ENCODE results near the gene CDKAL1.

- TF ChIP-seq REST (IDR thresholded peaks at IDR 0.05; ENCODE audit: low read depth, low read length): no peak
- no peak for TF ChIP-seq RBBP5 (conservative IDR thresholded peaks at IDR 0.05)
- TF ChIP-seq ZNF384 (IDR thresholded peaks at IDR 0.05; ENCODE audit: borderline replicate concordance, low read depth, low read length): no peak
- no peak for TF ChIP-seq NR2C2 (IDR thresholded peaks at IDR 0.05; ENCODE audit: borderline replicate concordance, control insufficient read depth, insufficient read length, low read depth)
- TF ChIP-seq CTCF (IDR thresholded peaks at IDR 0.05 in 2 of 3, conservative IDR thresholded peaks at IDR 0.05 in 1 of 3; ENCODE audit: control insufficient read depth in 2 of 3, extremely low read depth in 1 of 3, insufficient read depth in 1 of 3, low read depth in 3 of 3, low read length in 3 of 3): no peak
- TF ChIP-seq BCL3 (IDR thresholded peaks at IDR 0.05; ENCODE audit: borderline replicate concordance, insufficient read depth, low read depth, low read length, poor library complexity, severe bottlenecking): no peak
- TF ChIP-seq SMAD5 (IDR thresholded peaks at IDR 0.05; ENCODE audit: low read depth): no peak
- no peak for TF ChIP-seq NFIC (IDR thresholded peaks at IDR 0.05; ENCODE audit: low read depth, low read length)
- TF ChIP-seq POLR2A (IDR thresholded peaks at IDR 0.05; ENCODE audit: low read depth, low read length): no peak
- no peak for TF ChIP-seq CREB1 (IDR thresholded peaks at IDR 0.05; ENCODE audit: low read depth)
- TF ChIP-seq EZH2 (IDR thresholded peaks at IDR 0.05; ENCODE audit: borderline replicate concordance, control insufficient read depth, low read depth, low read length): no peak
- TF ChIP-seq MLLT1 (IDR thresholded peaks at IDR 0.05): no peak
Observed at GRCh38 chr6:21173678-21174077, 639.4 kb downstream of the CDKAL1 start.
